MM.1S (cell line): ENCODE results near the gene COLGALT1.

Experiments
- DNase-seq: peaks from one replicate; pipeline ENCODE4 v3.0.0-alpha.2; 2015
- H2AFZ ChIP-seq: fragments of 300-600 bp; sonication (generic); 2 replicates; pipeline ENCODE4 v1.6.0; 2016; ENCODE audit warnings: antibody characterized with exemption, low read length
- H3F3A ChIP-seq: fragments of 300-600 bp; sonication (generic); 2 replicates; pipeline ENCODE4 v1.6.1; 2016; ENCODE audit warnings: mild to moderate bottlenecking, antibody characterized with exemption, low read length, moderate library complexity, mixed read lengths; ENCODE audit not compliant: insufficient read depth
- H3K27ac ChIP-seq: fragments of 300-600 bp; sonication (generic); 2 replicates; pipeline ENCODE4 v1.5.1; 2016; ENCODE audit warnings: mild to moderate bottlenecking, low read length
- H3K27me3 ChIP-seq: fragments of 300-600 bp; sonication (generic); replicated peaks from 2 replicates; pipeline ENCODE4 v1.6.0; 2016; ENCODE audit warnings: low read length; ENCODE audit not compliant: insufficient read depth
- H3K36me3 ChIP-seq: fragments of 300-600 bp; sonication (generic); replicated peaks from 2 replicates; pipeline ENCODE4 v1.6.1; 2016; ENCODE audit warnings: mild to moderate bottlenecking, low read length, mixed read lengths; ENCODE audit not compliant: insufficient read depth
- H3K4me1 ChIP-seq: fragments of 300-600 bp; sonication (generic); 2 replicates; pipeline ENCODE4 v1.6.1; 2016; ENCODE audit warnings: low read length, mixed read lengths
- H3K4me2 ChIP-seq: fragments of 300-600 bp; sonication (generic); 2 replicates; pipeline ENCODE4 v1.6.0; 2016; ENCODE audit warnings: low read depth, low read length
- H3K4me3 ChIP-seq: fragments of 300-600 bp; sonication (generic); 2 replicates; pipeline ENCODE4 v1.5.1; 2016; ENCODE audit warnings: low read length, mixed read lengths
- H3K79me2 ChIP-seq: fragments of 300-600 bp; sonication (generic); 2 replicates; pipeline ENCODE4 v1.6.1; 2016; ENCODE audit warnings: mixed run types, low read length, mixed read lengths
- H3K9ac ChIP-seq: fragments of 300-600 bp; sonication (generic); 2 replicates; pipeline ENCODE4 v1.6.1; 2016; ENCODE audit warnings: low read length, mixed read lengths
- H3K9me2 ChIP-seq: fragments of 300-600 bp; sonication (generic); replicated peaks from 2 replicates; pipeline ENCODE4 v1.6.1; 2016; ENCODE audit warnings: mild to moderate bottlenecking, low read length, mixed read lengths; ENCODE audit not compliant: insufficient read depth
- H3K9me3 ChIP-seq: fragments of 300-600 bp; sonication (generic); replicated peaks from 2 replicates; pipeline ENCODE4 v1.6.1; 2016; ENCODE audit warnings: mild to moderate bottlenecking, low read length, mixed read lengths; ENCODE audit not compliant: insufficient read depth
- H4K20me1 ChIP-seq: fragments of 300-600 bp; sonication (generic); 2 replicates; pipeline ENCODE4 v1.6.1; 2016; ENCODE audit warnings: mild to moderate bottlenecking, low read length, moderate library complexity, mixed read lengths; ENCODE audit not compliant: insufficient read depth
- CTCF ChIP-seq: fragments of 300-600 bp; sonication (generic); IDR thresholded peaks from 2 replicates; pipeline ENCODE4 v1.5.1; 2016; ENCODE audit warnings: antibody characterized with exemption, low read length, mixed read lengths
- EZH2 ChIP-seq: fragments of 300-600 bp; sonication (generic); optimal IDR thresholded peaks from 2 replicates; pipeline ENCODE3; 2017; ENCODE audit warnings: low read depth, mild to moderate bottlenecking, antibody characterized with exemption, low read length, mixed read lengths
- EZH2phosphoT487 ChIP-seq: fragments of 300-600 bp; sonication (generic); IDR thresholded peaks from 2 replicates; pipeline ENCODE4 v1.6.1; 2018; ENCODE audit warnings: antibody characterized with exemption, low read length

The COLGALT1 gene

DNA sequence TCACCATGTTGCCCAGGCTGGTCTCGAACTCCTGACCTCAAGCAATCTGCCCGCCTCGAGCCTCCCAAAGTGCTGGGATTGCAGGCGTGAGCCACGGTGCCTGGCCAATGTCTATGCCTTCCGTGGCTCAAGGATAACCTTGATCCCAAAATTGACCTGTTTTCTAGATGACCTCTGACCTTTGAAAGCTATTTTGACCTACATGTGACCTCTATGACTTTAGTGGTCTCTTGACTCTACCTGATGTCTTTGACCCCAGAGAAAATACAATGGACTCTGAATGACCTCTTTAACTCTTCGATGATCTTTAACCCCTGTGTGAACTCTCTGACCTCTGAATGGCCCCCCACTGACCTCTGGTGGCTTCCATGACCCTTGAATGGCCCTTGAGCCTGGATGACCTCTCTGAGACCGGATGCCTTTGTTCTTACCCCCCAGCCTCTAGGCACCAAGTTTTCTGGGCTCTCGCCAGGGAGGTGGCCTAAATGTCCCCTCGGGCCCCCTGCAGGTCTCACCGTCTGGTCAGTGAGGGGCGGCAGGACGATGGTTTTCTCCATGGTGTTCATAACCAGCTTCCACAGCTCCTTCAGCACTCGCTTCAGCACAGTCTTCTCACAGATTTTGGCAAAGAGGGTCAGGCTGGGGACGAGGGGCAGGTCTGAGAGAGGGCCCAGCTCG lies 69.0 kb downstream of the COLGALT1 start:
- Histone ChIP-seq H3K79me2 (no peaks in the 10 kb centered on the region), H3K36me3 (no peaks in the 10 kb centered on the region), H4K20me1 (no peaks in the 10 kb centered on the region), H2AFZ (no peak overlapping the region), H3K4me3 (no peak overlapping the region), H3F3A (no peaks in the 10 kb centered on the region), H3K4me1 (no peaks in the 10 kb centered on the region), H3K9ac (no peak overlapping the region), H3K9me2 (no peaks in the 10 kb centered on the region), H3K27me3 (peaks cover 44% of the 10 kb centered on the region), H3K9me3 (no peaks in the 10 kb centered on the region), H3K4me2 (no peak overlapping the region), H3K27ac (no peak overlapping the region)
- TF ChIP-seq EZH2 (no peak), EZH2phosphoT487 (no peak), CTCF (no peak)
- no peak for DNase-seq

GRCh38 chr19:17625043-17625442 lies 69.6 kb downstream of the COLGALT1 start:
- no peak for TF ChIP-seq EZH2phosphoT487
- TF ChIP-seq CTCF, result no peak
- TF ChIP-seq EZH2, result no peak
- Histone ChIP-seq H2AFZ (no peak overlapping the region), H3K36me3 (no peaks in the 10 kb centered on the region)

GRCh38 chr19:17625980-17626379 lies 70.5 kb downstream of the COLGALT1 start:
- peaks cover 46% of the 10 kb centered on the region for H3K27me3 ChIP-seq
- DNase-seq, result no peak

More at GRCh38 chr19:17625043-17625442, 69.6 kb downstream of the COLGALT1 start:
- Histone ChIP-seq H4K20me1 (no peaks in the 10 kb centered on the region), H3K4me3 (no peak overlapping the region), H3K9me2 (no peaks in the 10 kb centered on the region), H3K27ac (no peak overlapping the region), H3K27me3 (peaks cover 44% of the 10 kb centered on the region), H3K4me2 (no peak overlapping the region), H3K4me1 (no peaks in the 10 kb centered on the region), H3F3A (no peaks in the 10 kb centered on the region), H3K9ac (no peak overlapping the region), H3K9me3 (no peaks in the 10 kb centered on the region), H3K79me2 (no peaks in the 10 kb centered on the region)
- no peak for DNase-seq

More at GRCh38 chr19:17625980-17626379, 70.5 kb downstream of the COLGALT1 start:
- Histone ChIP-seq H3F3A (no peaks in the 10 kb centered on the region), H4K20me1 (no peaks in the 10 kb centered on the region), H3K9ac (no peak overlapping the region), H2AFZ (no peak overlapping the region), H3K9me2 (no peaks in the 10 kb centered on the region), H3K27ac (no peak overlapping the region), H3K79me2 (no peaks in the 10 kb centered on the region), H3K4me3 (no peak overlapping the region), H3K4me1 (no peaks in the 10 kb centered on the region), H3K36me3 (no peaks in the 10 kb centered on the region), H3K4me2 (no peak overlapping the region), H3K9me3 (no peaks in the 10 kb centered on the region)
- no peak for TF ChIP-seq EZH2
- TF ChIP-seq EZH2phosphoT487, result no peak
- TF ChIP-seq CTCF, result no peak
